Keratinocyte (primary cell): Measurements from ENCODE around the gene KDM2A. TPM values are rescaled to one million over a fixed set of nuclear protein-coding genes. Genes with fewer than 3 reads are reported as not detected.

Experiments used
- DNase-seq: peaks from one replicate; pipeline ENCODE4 v3.0.0-alpha.2; 2011; ENCODE audit warnings: low read depth, missing footprints, low spot score
- FAIRE-seq: peaks from 2 replicates; lab custom pipeline; 2011; peaks lifted over from hg19 to GRCh38; lab: Jason Lieb, UNC
- H2AFZ ChIP-seq: 2 replicates; pipeline ENCODE4 v1.6.0; 2012; ENCODE audit warnings: low read length, control low read depth, inconsistent platforms; ENCODE audit not compliant: control insufficient read depth
- H3K27ac ChIP-seq: 2 replicates; pipeline ENCODE4 v1.5.1; 2011; ENCODE audit warnings: low read length; ENCODE audit not compliant: control insufficient read depth, insufficient read depth
- H3K27me3 ChIP-seq: 3 replicates; pipeline ENCODE4 v1.6.0; 2011; ENCODE audit warnings: low read length; ENCODE audit not compliant: control insufficient read depth, insufficient read depth; ENCODE audit errors: extremely low read depth
- H3K36me3 ChIP-seq, 2 experiments: 2 replicates in 1 of 2; 3 replicates in 1 of 2; pipeline ENCODE4 v1.5.1; 2011; ENCODE audit warnings: low read length in 2 of 2, mild to moderate bottlenecking in 1 of 2; ENCODE audit not compliant: control insufficient read depth in 2 of 2, insufficient read depth in 2 of 2; ENCODE audit errors: extremely low read depth in 1 of 2
- H3K4me1 ChIP-seq: 3 replicates; pipeline ENCODE4 v1.5.1; 2011; ENCODE audit warnings: low read length; ENCODE audit not compliant: control insufficient read depth, insufficient read depth; ENCODE audit errors: extremely low read depth
- H3K4me2 ChIP-seq: 3 replicates; pipeline ENCODE4 v1.6.0; 2011; ENCODE audit warnings: low read depth, low read length; ENCODE audit not compliant: control insufficient read depth, insufficient read depth; ENCODE audit errors: extremely low read depth
- H3K4me3 ChIP-seq, 3 experiments: fragments of 200-600 bp in 1 of 3; sonication (generic) in 1 of 3; 2 replicates in 2 of 3; 3 replicates in 1 of 3; pipeline ENCODE4 v1.5.1; 2011 to 2016; ENCODE audit warnings: low read length in 3 of 3, mild to moderate bottlenecking in 3 of 3, control low read depth in 2 of 3, inconsistent platforms in 1 of 3, low read depth in 1 of 3, mixed read lengths in 1 of 3, mixed run types in 1 of 3, moderate library complexity in 1 of 3; ENCODE audit not compliant: control insufficient read depth in 2 of 3, insufficient read depth in 2 of 3; ENCODE audit errors: extremely low read depth in 1 of 3
- H3K79me2 ChIP-seq: 2 replicates; pipeline ENCODE4 v1.6.0; 2012; ENCODE audit warnings: low read length; ENCODE audit not compliant: control insufficient read depth, insufficient read depth
- H3K9ac ChIP-seq: 3 replicates; pipeline ENCODE4 v1.6.0; 2011; ENCODE audit warnings: low read length; ENCODE audit not compliant: control insufficient read depth, insufficient read depth; ENCODE audit errors: extremely low read depth
- H3K9me1 ChIP-seq: 3 replicates; pipeline ENCODE4 v1.6.0; 2011; ENCODE audit warnings: low read length; ENCODE audit not compliant: control insufficient read depth, insufficient read depth; ENCODE audit errors: extremely low read depth
- H3K9me3 ChIP-seq: 2 replicates; pipeline ENCODE4 v1.5.1; 2012; ENCODE audit warnings: low read depth, low read length; ENCODE audit not compliant: control insufficient read depth
- H4K20me1 ChIP-seq: 3 replicates; pipeline ENCODE4 v1.6.0; 2011; ENCODE audit warnings: low read length; ENCODE audit not compliant: control insufficient read depth, insufficient read depth; ENCODE audit errors: extremely low read depth
- EZH2 ChIP-seq: IDR thresholded peaks from one replicate; pipeline ENCODE4 v1.6.1; 2012; ENCODE audit warnings: inconsistent platforms, mild to moderate bottlenecking, low read length, moderate library complexity
- dilution Hi-C: fragments of 300-500 bp; cut with MboI; formaldehyde crosslinking; loops from one replicate; pipeline ENCODE4 v1.7.0; 2020; ENCODE audit warnings: low sequenced_read_pairs; ENCODE audit not compliant: extremely low pct_ligation_motif_present
- polyA minus RNA-seq, 3 experiments: library from RNA; depleted of rRNA, polyadenylated mRNA; stranded (reverse); fragments of >200 nt; gene quantifications; 1 replicate in 1 of 3; 2 replicates in 1 of 3; 3 replicates in 1 of 3; pipeline ENCODE4 v1.2.3, GENCODE V29; 2011
- polyA plus RNA-seq, 5 experiments: library from polyadenylated mRNA; depleted of rRNA in 3 of 5; stranded (reverse) in 3 of 5; stranded (forward) in 1 of 5; unstranded in 1 of 5; fragments of >200 nt; gene quantifications; 1 replicate in 1 of 5; 2 replicates in 3 of 5; 3 replicates in 1 of 5; pipeline versions ENCODE4 v1.2.1 to v1.2.3, GENCODE V29; 2011 to 2012; ENCODE audit warnings: missing spikeins in 2 of 5, low read depth in 1 of 5, low replicate concordance in 1 of 5
- TF ChIP-seq, protein P1 (sequence below), 3 experiments: IDR thresholded peaks in 1 of 3; conservative IDR thresholded peaks in 1 of 3; optimal IDR thresholded peaks in 1 of 3; 2 replicates in 2 of 3; 3 replicates in 1 of 3; pipeline versions ENCODE3 to v1.5.1; 2011; ENCODE audit warnings: low read length in 3 of 3, mild to moderate bottlenecking in 3 of 3, moderate library complexity in 2 of 3, control low read depth in 1 of 3, inconsistent platforms in 1 of 3; ENCODE audit not compliant: insufficient read depth in 2 of 3; ENCODE audit errors: extremely low read depth in 1 of 3

Gene KDM2A
- polyA plus RNA-seq (29.9 to 39.6 TPM (median 30.3 TPM) in 3 replicates), polyA minus RNA-seq (70.9 to 90.4 TPM (median 77.6 TPM) in 3 replicates)
- polyA plus RNA-seq (2011; ENCODE audit: low read depth), result 47.9 TPM
- polyA plus RNA-seq (2011; cell fraction: cytosol; rRNA removed), result 26.7 and 28.2 TPM in 2 replicates
- polyA plus RNA-seq (2011; cell fraction: nucleus; rRNA removed), result 90.1 and 96.7 TPM in 2 replicates
- polyA plus RNA-seq (2012; ENCODE audit: low replicate concordance), result 29.7 and 35.1 TPM in 2 replicates
- polyA minus RNA-seq (2011; cell fraction: cytosol; rRNA and poly(A)+ RNA removed), result 45.1 TPM
- polyA minus RNA-seq (2011; cell fraction: nucleus; rRNA and poly(A)+ RNA removed), result 60.5 and 97.2 TPM in 2 replicates

GRCh38 chr11:67118801-67119584 lies at the start of gene KDM2A:
TSS of gene KDM2A (plus strand) at chr11:67119263. CDS start at chr11:67121317, 2,054 bp downstream.
- FAIRE-seq (no peak), DNase-seq (peak; percentile 92)
- Histone ChIP-seq H3K9ac (peak within 1 kb of the TSS; percentile 93), H4K20me1 (no peaks in the 10 kb centered on the region), H3K27me3 (no peaks in the 10 kb centered on the region), H2AFZ (peak within 1 kb of the TSS; percentile 74), H3K4me1 (peaks cover 17% of the 10 kb centered on the region), H3K36me3 (no peaks in the 10 kb centered on the region), H3K4me2 (peak within 1 kb of the TSS; percentile 90), H3K9me3 (no peaks in the 10 kb centered on the region), H3K9me1 (no peaks in the 10 kb centered on the region), H3K27ac (peak within 1 kb of the TSS; percentile 88), H3K4me3 (peak within 1 kb of the TSS; percentile 55 to 99 (median 98)), H3K79me2 (peaks cover 47% of the 10 kb centered on the region)
- TF ChIP-seq EZH2, result no peak
- TF ChIP-seq, protein P1, sequence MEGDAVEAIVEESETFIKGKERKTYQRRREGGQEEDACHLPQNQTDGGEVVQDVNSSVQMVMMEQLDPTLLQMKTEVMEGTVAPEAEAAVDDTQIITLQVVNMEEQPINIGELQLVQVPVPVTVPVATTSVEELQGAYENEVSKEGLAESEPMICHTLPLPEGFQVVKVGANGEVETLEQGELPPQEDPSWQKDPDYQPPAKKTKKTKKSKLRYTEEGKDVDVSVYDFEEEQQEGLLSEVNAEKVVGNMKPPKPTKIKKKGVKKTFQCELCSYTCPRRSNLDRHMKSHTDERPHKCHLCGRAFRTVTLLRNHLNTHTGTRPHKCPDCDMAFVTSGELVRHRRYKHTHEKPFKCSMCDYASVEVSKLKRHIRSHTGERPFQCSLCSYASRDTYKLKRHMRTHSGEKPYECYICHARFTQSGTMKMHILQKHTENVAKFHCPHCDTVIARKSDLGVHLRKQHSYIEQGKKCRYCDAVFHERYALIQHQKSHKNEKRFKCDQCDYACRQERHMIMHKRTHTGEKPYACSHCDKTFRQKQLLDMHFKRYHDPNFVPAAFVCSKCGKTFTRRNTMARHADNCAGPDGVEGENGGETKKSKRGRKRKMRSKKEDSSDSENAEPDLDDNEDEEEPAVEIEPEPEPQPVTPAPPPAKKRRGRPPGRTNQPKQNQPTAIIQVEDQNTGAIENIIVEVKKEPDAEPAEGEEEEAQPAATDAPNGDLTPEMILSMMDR (optimal IDR thresholded peaks at IDR 0.05 in 1 of 3, IDR thresholded peaks at IDR 0.05 in 1 of 3, conservative IDR thresholded peaks at IDR 0.05 in 1 of 3; ENCODE audit: extremely low read depth in 1 of 3, insufficient read depth in 2 of 3, low read length in 3 of 3), result peak in 1 of 3 experiments; percentile 53
- dilution Hi-C loops, result no loop called here

GRCh38 chr11:67071420-67072284 lies 47.4 kb upstream of the KDM2A start:
- Histone ChIP-seq H4K20me1 (no peaks in the 10 kb centered on the region), H3K4me3 (no peak overlapping the region), H3K27ac (no peak overlapping the region), H3K9ac (no peak overlapping the region), H3K4me2 (no peak overlapping the region), H3K79me2 (peaks cover 13% of the 10 kb centered on the region), H3K9me1 (no peaks in the 10 kb centered on the region), H2AFZ (no peak overlapping the region), H3K36me3 (peaks cover 21 to 32% of the 10 kb centered on the region in 2 experiments), H3K27me3 (no peaks in the 10 kb centered on the region), H3K9me3 (no peaks in the 10 kb centered on the region), H3K4me1 (no peaks in the 10 kb centered on the region)
- dilution Hi-C loops, result no loop called here
- no peak for DNase-seq
- FAIRE-seq, result no peak
- TF ChIP-seq, protein P1 (optimal IDR thresholded peaks at IDR 0.05 in 1 of 3, IDR thresholded peaks at IDR 0.05 in 1 of 3, conservative IDR thresholded peaks at IDR 0.05 in 1 of 3; ENCODE audit: extremely low read depth in 1 of 3, insufficient read depth in 2 of 3, low read length in 3 of 3), result peak; percentile 53 to 76 (median 72)
- no peak for TF ChIP-seq EZH2
